ENCODE measurements around the gene MAP3K4. TPM values are rescaled to one million over a fixed set of nuclear protein-coding genes. Genes with fewer than 3 reads are reported as not detected.

The MAP3K4 gene
- total and polyA plus RNA-seq, 2 donors from 2014 or later, result 13.0 to 52.8 TPM

GRCh38 chr6:161150566-161150965 lies 159.0 kb downstream of the MAP3K4 start:
- no peak for FAIRE-seq
- intact Hi-C loops (cut with DNase I), result no loop called here

GRCh38 chr6:161151059-161151645 lies 159.6 kb downstream of the MAP3K4 start:
- no peaks in the 10 kb centered on the region for H3K27me3 ChIP-seq (ENCODE audit: control insufficient read depth, insufficient read depth, low read length)
- DNase-seq (no peak), FAIRE-seq (no peak)
- intact Hi-C loops (cut with DNase I), result no loop called here
- H3K4me1 ChIP-seq (ENCODE audit: control insufficient read depth in 2 of 3, insufficient read depth in 2 of 3, low read depth in 1 of 3, low read length in 3 of 3), result no peaks in the 10 kb centered on the region
- H3K27ac ChIP-seq (ENCODE audit: low read depth in 2 of 2, low read length in 2 of 2), result no peak overlapping the region
- H3K36me3 ChIP-seq (ENCODE audit: control insufficient read depth in 2 of 3, insufficient read depth in 3 of 3, low read length in 3 of 3), result no peaks in the 10 kb centered on the region
- H3K9ac ChIP-seq (ENCODE audit: low read length in 3 of 3), result no peak overlapping the region
- H3K4me3 ChIP-seq (ENCODE audit: low read length in 3 of 3), result no peak overlapping the region
- TF ChIP-seq, protein P1, sequence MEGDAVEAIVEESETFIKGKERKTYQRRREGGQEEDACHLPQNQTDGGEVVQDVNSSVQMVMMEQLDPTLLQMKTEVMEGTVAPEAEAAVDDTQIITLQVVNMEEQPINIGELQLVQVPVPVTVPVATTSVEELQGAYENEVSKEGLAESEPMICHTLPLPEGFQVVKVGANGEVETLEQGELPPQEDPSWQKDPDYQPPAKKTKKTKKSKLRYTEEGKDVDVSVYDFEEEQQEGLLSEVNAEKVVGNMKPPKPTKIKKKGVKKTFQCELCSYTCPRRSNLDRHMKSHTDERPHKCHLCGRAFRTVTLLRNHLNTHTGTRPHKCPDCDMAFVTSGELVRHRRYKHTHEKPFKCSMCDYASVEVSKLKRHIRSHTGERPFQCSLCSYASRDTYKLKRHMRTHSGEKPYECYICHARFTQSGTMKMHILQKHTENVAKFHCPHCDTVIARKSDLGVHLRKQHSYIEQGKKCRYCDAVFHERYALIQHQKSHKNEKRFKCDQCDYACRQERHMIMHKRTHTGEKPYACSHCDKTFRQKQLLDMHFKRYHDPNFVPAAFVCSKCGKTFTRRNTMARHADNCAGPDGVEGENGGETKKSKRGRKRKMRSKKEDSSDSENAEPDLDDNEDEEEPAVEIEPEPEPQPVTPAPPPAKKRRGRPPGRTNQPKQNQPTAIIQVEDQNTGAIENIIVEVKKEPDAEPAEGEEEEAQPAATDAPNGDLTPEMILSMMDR (IDR thresholded peaks at IDR 0.05; ENCODE audit: borderline replicate concordance, extremely low read depth, insufficient read depth), result no peak
- H3K9me3 ChIP-seq (ENCODE audit: control insufficient read depth in 2 of 3, insufficient read depth in 1 of 3, low read length in 3 of 3), result no peaks in the 10 kb centered on the region

More at GRCh38 chr6:161150566-161150965, 159.0 kb downstream of the MAP3K4 start:
- TF ChIP-seq, protein P1 (IDR thresholded peaks at IDR 0.05; ENCODE audit: borderline replicate concordance, extremely low read depth, insufficient read depth), result no peak
- H3K4me3 ChIP-seq (ENCODE audit: low read length in 3 of 3), result no peak overlapping the region
- H3K4me1 ChIP-seq (ENCODE audit: control insufficient read depth in 2 of 3, insufficient read depth in 2 of 3, low read depth in 1 of 3, low read length in 3 of 3), result no peaks in the 10 kb centered on the region
- H3K9me3 ChIP-seq (ENCODE audit: control insufficient read depth in 2 of 3, insufficient read depth in 1 of 3, low read length in 3 of 3), result no peaks in the 10 kb centered on the region
- no peaks in the 10 kb centered on the region for H3K36me3 ChIP-seq (ENCODE audit: control insufficient read depth in 2 of 3, insufficient read depth in 3 of 3, low read length in 3 of 3)
- no peak overlapping the region for H3K27ac ChIP-seq (ENCODE audit: low read depth in 2 of 2, low read length in 2 of 2)
- H3K27me3 ChIP-seq (ENCODE audit: control insufficient read depth, insufficient read depth, low read length), result no peaks in the 10 kb centered on the region
- no peak for DNase-seq
- no peak overlapping the region for H3K9ac ChIP-seq (ENCODE audit: low read length in 3 of 3)

GRCh38 chr6:161151660-161152526 lies 160.3 kb downstream of the MAP3K4 start:
- intact Hi-C loops (cut with DNase I), result no loop called here
- Histone ChIP-seq H3K9ac (ENCODE audit: low read length in 3 of 3) (no peak overlapping the region), H3K4me3 (ENCODE audit: low read length in 3 of 3) (no peak overlapping the region), H3K4me1 (ENCODE audit: control insufficient read depth in 2 of 3, insufficient read depth in 2 of 3, low read depth in 1 of 3, low read length in 3 of 3) (no peaks in the 10 kb centered on the region), H3K27me3 (ENCODE audit: control insufficient read depth, insufficient read depth, low read length) (no peaks in the 10 kb centered on the region), H3K36me3 (ENCODE audit: control insufficient read depth in 2 of 3, insufficient read depth in 3 of 3, low read length in 3 of 3) (no peaks in the 10 kb centered on the region), H3K9me3 (ENCODE audit: control insufficient read depth in 2 of 3, insufficient read depth in 1 of 3, low read length in 3 of 3) (no peaks in the 10 kb centered on the region), H3K27ac (ENCODE audit: low read depth in 2 of 2, low read length in 2 of 2) (no peak overlapping the region)
- DNase-seq (no peak), FAIRE-seq (no peak)
- TF ChIP-seq, protein P1 (IDR thresholded peaks at IDR 0.05; ENCODE audit: borderline replicate concordance, extremely low read depth, insufficient read depth), result no peak
